HCT116 (cell line): ENCODE data around the gene ADGRA1.

Experiments
- CEBPB ChIP-seq: IDR thresholded peaks from 2 replicates; pipeline ENCODE4 v1.6.1; 2012; ENCODE audit warnings: low read depth
- CTCF ChIP-seq, 3 experiments: fragments of 200-600 bp in 1 of 3; sonication (generic) in 1 of 3; IDR thresholded peaks in 2 of 3; conservative IDR thresholded peaks in 1 of 3; 2 replicates each; pipeline ENCODE4 v1.5.1; 2012 to 2017; ENCODE audit warnings: low read depth in 2 of 3, low read length in 2 of 3, antibody characterized with exemption in 1 of 3, borderline replicate concordance in 1 of 3, control low read depth in 1 of 3, mild to moderate bottlenecking in 1 of 3, mixed read lengths in 1 of 3, mixed run types in 1 of 3, moderate library complexity in 1 of 3; ENCODE audit not compliant: insufficient read depth in 1 of 3
- EZH2 ChIP-seq: fragments of 200-600 bp; sonication (generic); IDR thresholded peaks from 2 replicates; pipeline ENCODE4 v1.6.1; 2017; ENCODE audit warnings: antibody characterized with exemption, mixed run types
- EZH2phosphoT487 ChIP-seq: fragments of 200-600 bp; IDR thresholded peaks from 2 replicates; pipeline ENCODE4 v1.6.1; 2018; ENCODE audit warnings: antibody characterized with exemption, borderline replicate concordance
- JUND ChIP-seq: IDR thresholded peaks from 2 replicates; pipeline ENCODE4 v1.6.1; 2012
- POLR2A ChIP-seq: IDR thresholded peaks from 2 replicates; pipeline ENCODE4 v1.7.0; 2011; ENCODE audit warnings: borderline replicate concordance; ENCODE audit not compliant: insufficient read depth, insufficient read length; ENCODE audit errors: extremely low read depth
- RAD21 ChIP-seq: IDR thresholded peaks from 2 replicates; pipeline ENCODE4 v1.6.1; 2012; ENCODE audit warnings: low read depth, mild to moderate bottlenecking
- ZBTB33 ChIP-seq: IDR thresholded peaks from 2 replicates; pipeline ENCODE4 v1.6.1; 2011; ENCODE audit warnings: mild to moderate bottlenecking, low read length, moderate library complexity; ENCODE audit not compliant: insufficient replicate concordance; ENCODE audit errors: extremely low read depth

DNA sequence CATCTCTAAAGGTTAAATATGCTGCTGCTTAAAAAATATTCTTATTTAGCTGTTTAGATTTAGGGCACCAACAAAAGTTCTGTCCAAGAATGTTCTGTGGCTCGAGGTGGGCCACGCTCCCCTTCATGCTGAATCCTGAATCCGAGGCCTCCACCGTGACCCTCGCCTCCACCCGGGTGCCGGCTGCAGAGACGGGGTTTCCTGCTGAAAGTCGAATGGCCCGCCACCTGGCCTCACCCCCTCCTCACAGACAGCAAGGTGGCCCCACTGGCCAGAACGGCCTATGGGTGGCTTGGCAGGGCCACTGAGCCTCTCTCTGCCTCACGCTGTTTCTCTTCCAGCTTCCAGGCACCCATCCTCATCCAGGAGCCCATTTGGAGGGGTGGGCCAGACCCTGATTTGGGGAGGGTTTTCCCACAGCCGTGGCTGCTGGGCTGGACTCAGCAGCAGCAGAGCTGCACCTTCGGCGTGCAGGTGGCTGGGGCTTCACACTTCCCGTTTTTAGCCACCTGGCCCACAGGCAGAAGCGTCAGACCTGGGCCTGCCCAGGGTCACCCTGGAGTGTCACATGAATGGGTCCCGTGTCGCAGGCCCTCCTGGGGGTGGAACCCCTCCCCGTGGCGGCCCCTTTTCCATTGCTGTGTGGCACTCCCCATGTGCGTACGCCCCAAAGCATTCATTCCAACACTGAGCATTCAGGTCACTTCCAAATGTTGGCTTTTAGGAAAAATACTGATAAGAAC is 26.3 kb upstream of the ADGRA1 start:
- TF ChIP-seq JUND (no peak), CEBPB (no peak), CTCF (IDR thresholded peaks at IDR 0.05 in 2 of 3, conservative IDR thresholded peaks at IDR 0.05 in 1 of 3; ENCODE audit: borderline replicate concordance in 1 of 3, insufficient read depth in 1 of 3, low read depth in 2 of 3, low read length in 2 of 3) (no peak), ZBTB33 (no peak), RAD21 (no peak), POLR2A (no peak), EZH2phosphoT487 (no peak), EZH2 (no peak)
